IMR-90 (cell line): Measurements from ENCODE around the gene PRKCE. TPM values are rescaled to one million over a fixed set of nuclear protein-coding genes. Genes with fewer than 3 reads are reported as not detected.

Source experiments
- ATAC-seq: fragments of 200-7000 bp; cut with Tn5 transposase; 2 replicates; pipeline ENCODE4 v1.9.1; 2020; ENCODE audit warnings: low read depth, mild to moderate bottlenecking, moderate library complexity
- BruUV-seq: library from RNA; stranded (reverse); fragments of 400-500 nt; replicated peaks from 2 replicates; lab custom pipeline; 2021; lab: Mats Ljungman, UMichigan
- CTCF ChIA-PET: fragments of 300-600 bp; formaldehyde crosslinking; extraction: SDS; loops from one replicate; lab custom pipeline; 2021; ENCODE audit warnings: antibody characterized with exemption; lab: Yijun Ruan, JAX
- POLR2A ChIA-PET: fragments of 300-600 bp; sonication (Branson Sonifier 250); formaldehyde crosslinking; loops from one replicate; lab custom pipeline; 2022; ENCODE audit warnings: antibody characterized with exemption; ENCODE audit not compliant: unreplicated experiment; lab: Charles Lee
- DNase-seq: peaks from one replicate; pipeline ENCODE4 v3.0.0; 2013
- H2AFZ ChIP-seq: replicated peaks from 2 replicates; pipeline ENCODE3; 2013; ENCODE audit warnings: low read length, mild to moderate bottlenecking; ENCODE audit not compliant: poor library complexity
- H2AK5ac ChIP-seq: 2 replicates; pipeline ENCODE4 v1.6.1; 2013; ENCODE audit warnings: low read depth, low read length, inconsistent platforms
- H2AK9ac ChIP-seq: replicated peaks from 2 replicates; pipeline ENCODE3; 2013; ENCODE audit warnings: mild to moderate bottlenecking, low read depth, low read length, moderate library complexity; ENCODE audit not compliant: poor library complexity
- H2BK120ac ChIP-seq: 2 replicates; pipeline ENCODE4 v1.6.1; 2013; ENCODE audit warnings: low read depth, low read length, inconsistent platforms
- H2BK15ac ChIP-seq: 3 replicates; pipeline ENCODE4 v1.6.1; 2013; ENCODE audit warnings: low read depth, low read length, inconsistent platforms
- H2BK20ac ChIP-seq: 2 replicates; pipeline ENCODE4 v1.6.1; 2013; ENCODE audit warnings: low read depth, mild to moderate bottlenecking, inconsistent platforms, low read length, moderate library complexity
- H2BK5ac ChIP-seq: 2 replicates; pipeline ENCODE4 v1.6.1; 2013; ENCODE audit warnings: mild to moderate bottlenecking, low read depth, low read length, inconsistent platforms; ENCODE audit not compliant: poor library complexity, severe bottlenecking
- H3K14ac ChIP-seq: replicated peaks from 2 replicates; pipeline ENCODE4 v1.6.1; 2013; ENCODE audit warnings: low read depth, low read length, inconsistent platforms
- H3K18ac ChIP-seq: 2 replicates; pipeline ENCODE4 v1.6.1; 2013; ENCODE audit warnings: low read depth, low read length, control low read depth
- H3K23ac ChIP-seq: 2 replicates; pipeline ENCODE4 v1.6.1; 2013; ENCODE audit warnings: low read depth, low read length, inconsistent platforms
- H3K27ac ChIP-seq: 2 replicates; pipeline ENCODE4 v1.5.1; 2013; ENCODE audit warnings: mild to moderate bottlenecking, control low read depth, low read length; ENCODE audit not compliant: insufficient read depth
- H3K27me3 ChIP-seq: 2 replicates; pipeline ENCODE4 v1.6.1; 2013; ENCODE audit warnings: low read length; ENCODE audit not compliant: control insufficient read depth, insufficient read depth
- H3K36me3 ChIP-seq: 2 replicates; pipeline ENCODE4 v1.6.1; 2013; ENCODE audit warnings: low read length, mixed read lengths; ENCODE audit not compliant: control insufficient read depth, insufficient read depth
- H3K4ac ChIP-seq: 2 replicates; pipeline ENCODE4 v1.6.1; 2013; ENCODE audit warnings: low read depth, low read length, inconsistent platforms
- H3K4me1 ChIP-seq: 2 replicates; pipeline ENCODE4 v1.6.1; 2013; ENCODE audit warnings: low read length, mixed read lengths; ENCODE audit not compliant: control insufficient read depth, insufficient read depth
- H3K4me2 ChIP-seq: 2 replicates; pipeline ENCODE4 v1.6.1; 2013; ENCODE audit warnings: low read depth, mild to moderate bottlenecking, control low read depth, low read length, moderate library complexity
- H3K4me3 ChIP-seq: 2 replicates; pipeline ENCODE4 v1.5.1; 2013; ENCODE audit warnings: low read depth, mild to moderate bottlenecking, control low read depth, low read length, moderate library complexity; ENCODE audit not compliant: insufficient read depth
- H3K56ac ChIP-seq: 2 replicates; pipeline ENCODE4 v1.6.1; 2013; ENCODE audit warnings: low read length, inconsistent platforms; ENCODE audit not compliant: insufficient read depth; ENCODE audit errors: extremely low read depth
- H3K79me1 ChIP-seq, 2 experiments: 2 replicates each; pipeline ENCODE4 v1.6.1; 2013; ENCODE audit warnings: low read length in 2 of 2, inconsistent platforms in 1 of 2, low read depth in 1 of 2
- H3K9ac ChIP-seq: 2 replicates; pipeline ENCODE4 v1.6.1; 2013; ENCODE audit warnings: low read depth, low read length, control low read depth
- H3K9me1 ChIP-seq: 2 replicates; pipeline ENCODE4 v1.6.1; 2013; ENCODE audit warnings: low read length, inconsistent platforms; ENCODE audit not compliant: insufficient read depth
- H3K9me3 ChIP-seq: 2 replicates; pipeline ENCODE4 v1.6.1; 2013; ENCODE audit warnings: low read length; ENCODE audit not compliant: control insufficient read depth, insufficient read depth
- H4K20me1 ChIP-seq: 2 replicates; pipeline ENCODE4 v1.6.1; 2013; ENCODE audit warnings: low read length, inconsistent platforms; ENCODE audit not compliant: insufficient read depth
- H4K5ac ChIP-seq: 2 replicates; pipeline ENCODE4 v1.6.1; 2013; ENCODE audit warnings: mild to moderate bottlenecking, low read depth, low read length, control low read depth
- H4K8ac ChIP-seq, 2 experiments: 2 replicates each; pipeline ENCODE4 v1.6.1; 2013; ENCODE audit warnings: low read depth in 2 of 2, low read length in 2 of 2, control low read depth in 1 of 2, inconsistent platforms in 1 of 2
- H4K91ac ChIP-seq: 2 replicates; pipeline ENCODE4 v1.6.1; 2013; ENCODE audit warnings: low read depth, low read length, inconsistent platforms; ENCODE audit not compliant: insufficient read depth
- BHLHE40 ChIP-seq: fragments of 150-350 bp; IDR thresholded peaks from 2 replicates; pipeline ENCODE4 v1.6.1; 2016; ENCODE audit warnings: mild to moderate bottlenecking, low read depth, low read length
- CEBPB ChIP-seq: IDR thresholded peaks from 2 replicates; pipeline ENCODE4 v1.6.1; 2012; ENCODE audit warnings: low read depth, low read length, improper control_type of control experiment
- CHD1 ChIP-seq: IDR thresholded peaks from 2 replicates; pipeline ENCODE4 v1.6.1; 2012; ENCODE audit warnings: low read depth, low read length, improper control_type of control experiment
- FOS ChIP-seq: fragments of 150-350 bp; IDR thresholded peaks from 2 replicates; pipeline ENCODE4 v1.6.1; 2016; ENCODE audit warnings: low read depth, low read length
- MAFK ChIP-seq: IDR thresholded peaks from 2 replicates; pipeline ENCODE4 v1.6.1; 2012; ENCODE audit warnings: low read depth, low read length, improper control_type of control experiment
- MAZ ChIP-seq: IDR thresholded peaks from 2 replicates; pipeline ENCODE4 v1.6.1; 2012; ENCODE audit warnings: low read depth, mild to moderate bottlenecking, low read length, improper control_type of control experiment, moderate library complexity, borderline replicate concordance
- MXI1 ChIP-seq: IDR thresholded peaks from 2 replicates; pipeline ENCODE4 v1.6.1; 2012; ENCODE audit warnings: low read depth, mild to moderate bottlenecking, low read length, moderate library complexity, borderline replicate concordance
- POLR2A ChIP-seq: IDR thresholded peaks from 2 replicates; pipeline ENCODE4 v1.6.1; 2012; ENCODE audit warnings: mild to moderate bottlenecking, low read depth, low read length
- RAD21 ChIP-seq: IDR thresholded peaks from 2 replicates; pipeline ENCODE4 v1.6.1; 2012; ENCODE audit warnings: low read length, improper control_type of control experiment
- RCOR1 ChIP-seq: IDR thresholded peaks from 2 replicates; pipeline ENCODE4 v1.6.1; 2012; ENCODE audit warnings: mild to moderate bottlenecking, low read length, improper control_type of control experiment; ENCODE audit not compliant: insufficient replicate concordance
- RFX5 ChIP-seq: IDR thresholded peaks from 2 replicates; pipeline ENCODE4 v1.8.0; 2012; ENCODE audit warnings: low read depth, mild to moderate bottlenecking, low read length, moderate library complexity
- SMC3 ChIP-seq: fragments of 150-350 bp; IDR thresholded peaks from 2 replicates; pipeline ENCODE4 v1.6.1; 2016; ENCODE audit warnings: low read depth, mild to moderate bottlenecking, antibody characterized with exemption, low read length, moderate library complexity
- USF2 ChIP-seq: fragments of 150-350 bp; IDR thresholded peaks from 2 replicates; pipeline ENCODE4 v1.6.1; 2017; ENCODE audit warnings: mild to moderate bottlenecking, antibody characterized with exemption, low read length, low read depth
- WGBS, 2 experiments: methylation state at CpG; one replicate each; pipeline versions ENCODE4 v1.1.5 to v1.1.7; 2013; ENCODE audit warnings: missing lambda C conversion rate in 2 of 2; ENCODE audit not compliant: insufficient read length in 1 of 2; ENCODE audit errors: extremely low coverage in 2 of 2; 5-methylcytosine and 5-hydroxymethylcytosine counted together
- dilution Hi-C: fragments of 300-500 bp; cut with HindIII; formaldehyde crosslinking; loops from one replicate; pipeline ENCODE4 v1.14.3; 2018; ENCODE audit warnings: low sequenced_read_pairs; ENCODE audit not compliant: unreplicated experiment
- in situ Hi-C: fragments of 300-500 bp; cut with MboI; formaldehyde crosslinking; loops from 3 replicates; pipeline ENCODE4 v1.14.3; 2019; ENCODE audit warnings: low sequenced_read_pairs, inconsistent platforms, mixed read lengths
- intact Hi-C: fragments of 100-400 bp; cut with micrococcal nuclease; formaldehyde crosslinking; loops from 2 replicates; pipeline ENCODE4 v1.10.0; 2022
- polyA plus RNA-seq, 3 experiments: library from polyadenylated mRNA; depleted of rRNA; stranded (reverse); fragments of >200 nt; gene quantifications; 2 replicates each; pipeline ENCODE4 v1.2.3, GENCODE V29; 2012; ENCODE audit warnings: low replicate concordance in 1 of 3
- total RNA-seq: library from RNA; depleted of rRNA; stranded (reverse); fragments of >200 nt; gene quantifications from 2 replicates; pipeline ENCODE4 v1.2.3, GENCODE V29; 2012
- TF ChIP-seq, protein P1 (sequence below): conservative IDR thresholded peaks from 2 replicates; pipeline ENCODE4 v1.5.1; 2012; ENCODE audit warnings: mild to moderate bottlenecking, low read depth, low read length, improper control_type of control experiment
- TF ChIP-seq, protein P2 (sequence below): fragments of 150-350 bp; IDR thresholded peaks from 2 replicates; pipeline ENCODE4 v1.6.1; 2016; ENCODE audit warnings: low read depth, mild to moderate bottlenecking, low read length, moderate library complexity, borderline replicate concordance

The PRKCE gene
- total and polyA plus RNA-seq, 2 of the 4 experiments (the other 2 are of a cell fraction) = 8.1 to 32.4 TPM

DNA sequence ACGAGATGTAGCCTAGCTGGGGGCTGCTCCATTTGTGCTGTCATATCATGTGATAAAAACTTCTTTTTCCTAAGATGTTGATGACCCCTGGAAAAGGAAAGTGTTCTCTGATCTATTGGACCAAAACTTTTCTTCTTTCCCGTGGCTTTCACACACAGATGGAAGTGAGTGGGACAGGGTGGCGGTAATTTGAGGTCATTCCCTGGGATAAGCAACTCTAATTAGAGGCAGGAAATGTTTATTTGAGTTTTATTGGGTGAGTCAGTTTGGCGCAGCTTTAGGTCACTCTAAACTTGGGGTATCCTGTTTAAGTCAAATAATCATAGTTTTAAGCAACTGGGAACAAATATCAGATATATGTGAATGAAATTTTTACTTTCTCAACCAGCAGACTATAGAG is 424.8 kb downstream of the PRKCE start:
- POLR2A ChIA-PET = interaction anchor here (1.1 kb wide), 1 partner anchor 221 kb away, joined by 4 read pairs; the partner anchor contains the start of gene EPAS1
- no peaks in the 10 kb centered on the region for H3K9me3 ChIP-seq
- H3K9me1 ChIP-seq = peaks cover 25% of the 10 kb centered on the region
- H3K27ac ChIP-seq = peak overlapping the region; percentile 90
- peak overlapping the region; percentile 99 for H2BK120ac ChIP-seq
- ATAC-seq (peak; percentile 30), DNase-seq (peak; percentile 81)
- H3K4me3 ChIP-seq = no peak overlapping the region
- peaks cover 42 to 66% of the 10 kb centered on the region in 2 experiments for H3K79me1 ChIP-seq
- H3K18ac ChIP-seq = peak overlapping the region; percentile 93
- TF ChIP-seq FOS = no peak
- no peak for TF ChIP-seq CEBPB
- TF ChIP-seq CHD1 = no peak
- TF ChIP-seq BHLHE40 = no peak
- TF ChIP-seq MAZ = no peak
- TF ChIP-seq, protein P1, sequence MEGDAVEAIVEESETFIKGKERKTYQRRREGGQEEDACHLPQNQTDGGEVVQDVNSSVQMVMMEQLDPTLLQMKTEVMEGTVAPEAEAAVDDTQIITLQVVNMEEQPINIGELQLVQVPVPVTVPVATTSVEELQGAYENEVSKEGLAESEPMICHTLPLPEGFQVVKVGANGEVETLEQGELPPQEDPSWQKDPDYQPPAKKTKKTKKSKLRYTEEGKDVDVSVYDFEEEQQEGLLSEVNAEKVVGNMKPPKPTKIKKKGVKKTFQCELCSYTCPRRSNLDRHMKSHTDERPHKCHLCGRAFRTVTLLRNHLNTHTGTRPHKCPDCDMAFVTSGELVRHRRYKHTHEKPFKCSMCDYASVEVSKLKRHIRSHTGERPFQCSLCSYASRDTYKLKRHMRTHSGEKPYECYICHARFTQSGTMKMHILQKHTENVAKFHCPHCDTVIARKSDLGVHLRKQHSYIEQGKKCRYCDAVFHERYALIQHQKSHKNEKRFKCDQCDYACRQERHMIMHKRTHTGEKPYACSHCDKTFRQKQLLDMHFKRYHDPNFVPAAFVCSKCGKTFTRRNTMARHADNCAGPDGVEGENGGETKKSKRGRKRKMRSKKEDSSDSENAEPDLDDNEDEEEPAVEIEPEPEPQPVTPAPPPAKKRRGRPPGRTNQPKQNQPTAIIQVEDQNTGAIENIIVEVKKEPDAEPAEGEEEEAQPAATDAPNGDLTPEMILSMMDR = no peak
- no peak for TF ChIP-seq RFX5
- TF ChIP-seq, protein P2, sequence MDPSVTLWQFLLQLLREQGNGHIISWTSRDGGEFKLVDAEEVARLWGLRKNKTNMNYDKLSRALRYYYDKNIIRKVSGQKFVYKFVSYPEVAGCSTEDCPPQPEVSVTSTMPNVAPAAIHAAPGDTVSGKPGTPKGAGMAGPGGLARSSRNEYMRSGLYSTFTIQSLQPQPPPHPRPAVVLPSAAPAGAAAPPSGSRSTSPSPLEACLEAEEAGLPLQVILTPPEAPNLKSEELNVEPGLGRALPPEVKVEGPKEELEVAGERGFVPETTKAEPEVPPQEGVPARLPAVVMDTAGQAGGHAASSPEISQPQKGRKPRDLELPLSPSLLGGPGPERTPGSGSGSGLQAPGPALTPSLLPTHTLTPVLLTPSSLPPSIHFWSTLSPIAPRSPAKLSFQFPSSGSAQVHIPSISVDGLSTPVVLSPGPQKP = no peak
- no peak for TF ChIP-seq POLR2A
- TF ChIP-seq RCOR1 = no peak
- no peak for TF ChIP-seq USF2
- no peak for TF ChIP-seq MXI1
- no peak for TF ChIP-seq MAFK
- TF ChIP-seq RAD21 = no peak
- no peak for TF ChIP-seq SMC3
- no CpG with 5 or more reads among the region's 4 CpGs for WGBS, 2 experiments
- peak overlapping the region; percentile 89 for H2BK5ac ChIP-seq
- intact Hi-C loops = no loop called here
- H2AK9ac ChIP-seq = no peak overlapping the region
- H3K23ac ChIP-seq = peak overlapping the region; percentile 94
- H3K4me1 ChIP-seq = peaks cover 26% of the 10 kb centered on the region
- H3K36me3 ChIP-seq = no peaks in the 10 kb centered on the region
- peak overlapping the region; percentile 59; the same call in 1 of the 2 replicates for H3K56ac ChIP-seq
- H4K5ac ChIP-seq = peak overlapping the region; percentile 90
- peak overlapping the region; percentile 60 for H3K9ac ChIP-seq
- peak overlapping the region; percentile 96 for H2AK5ac ChIP-seq
- H3K4ac ChIP-seq = peak overlapping the region; percentile 97
- no peaks in the 10 kb centered on the region for H4K20me1 ChIP-seq
- peak overlapping the region; percentile 94 for H2BK20ac ChIP-seq
- H3K27me3 ChIP-seq = no peaks in the 10 kb centered on the region
- no peak overlapping the region for H2AFZ ChIP-seq
- H2BK15ac ChIP-seq = peak overlapping the region; percentile 97
- H4K91ac ChIP-seq = peak overlapping the region; percentile 94
- dilution Hi-C loops = no loop called here
- CTCF ChIA-PET = no interaction called here
- in situ Hi-C loops = no loop called here
- peak overlapping the region; percentile 90 for H3K14ac ChIP-seq
- peak overlapping the region; percentile 73; the same call in 1 of the 2 replicates for H3K4me2 ChIP-seq
- BruUV-seq = no TSS peak
- H4K8ac ChIP-seq = peak overlapping the region; percentile 61 to 86
